GM12874 (cell line): ENCODE results near the gene ABCC8.

Source experiments
- TF ChIP-seq, protein P1 (sequence below): IDR thresholded peaks from 2 replicates; pipeline ENCODE4 v1.5.1; 2011; ENCODE audit warnings: low read depth, mild to moderate bottlenecking, control low read depth, low read length, moderate library complexity; ENCODE audit not compliant: insufficient read depth

The ABCC8 gene

DNA sequence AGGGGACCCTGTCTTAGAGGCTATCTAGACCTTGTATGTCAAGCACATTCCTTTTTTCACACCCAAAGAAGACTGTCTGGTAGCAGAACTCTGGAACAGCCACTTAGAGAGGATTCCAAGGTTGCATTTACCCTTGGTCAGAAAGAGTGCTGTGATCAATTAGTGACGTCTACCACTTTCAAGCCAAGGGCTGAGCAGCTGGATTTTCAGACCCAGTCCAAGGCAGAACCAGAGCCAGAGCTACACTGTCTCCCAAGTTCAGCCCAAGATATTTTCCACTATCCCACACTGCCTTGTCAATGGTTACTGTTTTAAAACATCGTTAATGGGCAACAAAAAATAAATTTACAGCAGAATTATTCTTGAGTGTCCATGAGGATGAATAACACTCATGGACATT is 24.0 kb downstream of the ABCC8 start:
- TF ChIP-seq, protein P1, sequence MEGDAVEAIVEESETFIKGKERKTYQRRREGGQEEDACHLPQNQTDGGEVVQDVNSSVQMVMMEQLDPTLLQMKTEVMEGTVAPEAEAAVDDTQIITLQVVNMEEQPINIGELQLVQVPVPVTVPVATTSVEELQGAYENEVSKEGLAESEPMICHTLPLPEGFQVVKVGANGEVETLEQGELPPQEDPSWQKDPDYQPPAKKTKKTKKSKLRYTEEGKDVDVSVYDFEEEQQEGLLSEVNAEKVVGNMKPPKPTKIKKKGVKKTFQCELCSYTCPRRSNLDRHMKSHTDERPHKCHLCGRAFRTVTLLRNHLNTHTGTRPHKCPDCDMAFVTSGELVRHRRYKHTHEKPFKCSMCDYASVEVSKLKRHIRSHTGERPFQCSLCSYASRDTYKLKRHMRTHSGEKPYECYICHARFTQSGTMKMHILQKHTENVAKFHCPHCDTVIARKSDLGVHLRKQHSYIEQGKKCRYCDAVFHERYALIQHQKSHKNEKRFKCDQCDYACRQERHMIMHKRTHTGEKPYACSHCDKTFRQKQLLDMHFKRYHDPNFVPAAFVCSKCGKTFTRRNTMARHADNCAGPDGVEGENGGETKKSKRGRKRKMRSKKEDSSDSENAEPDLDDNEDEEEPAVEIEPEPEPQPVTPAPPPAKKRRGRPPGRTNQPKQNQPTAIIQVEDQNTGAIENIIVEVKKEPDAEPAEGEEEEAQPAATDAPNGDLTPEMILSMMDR: no peak

DNA sequence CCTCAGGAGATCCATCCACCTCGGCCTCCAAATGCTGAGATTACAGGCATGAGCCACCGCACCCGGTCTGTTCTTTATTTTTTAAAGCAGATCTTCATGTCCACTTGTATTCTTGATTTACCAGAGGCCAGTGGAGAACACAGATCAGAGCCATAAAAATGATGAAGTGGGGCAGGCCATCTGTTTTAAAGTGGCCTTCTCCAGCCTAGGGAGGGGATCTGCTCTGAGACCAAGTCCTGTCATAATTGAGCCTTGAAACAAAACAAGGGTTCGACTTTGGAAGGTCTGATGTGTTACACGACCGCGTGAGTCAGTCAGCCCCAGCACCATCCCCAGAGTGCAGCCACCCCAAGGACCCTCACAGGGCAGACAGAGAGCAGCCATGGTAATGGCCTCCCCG is 27.5 kb downstream of the ABCC8 start:
- TF ChIP-seq, protein P1: no peak

DNA sequence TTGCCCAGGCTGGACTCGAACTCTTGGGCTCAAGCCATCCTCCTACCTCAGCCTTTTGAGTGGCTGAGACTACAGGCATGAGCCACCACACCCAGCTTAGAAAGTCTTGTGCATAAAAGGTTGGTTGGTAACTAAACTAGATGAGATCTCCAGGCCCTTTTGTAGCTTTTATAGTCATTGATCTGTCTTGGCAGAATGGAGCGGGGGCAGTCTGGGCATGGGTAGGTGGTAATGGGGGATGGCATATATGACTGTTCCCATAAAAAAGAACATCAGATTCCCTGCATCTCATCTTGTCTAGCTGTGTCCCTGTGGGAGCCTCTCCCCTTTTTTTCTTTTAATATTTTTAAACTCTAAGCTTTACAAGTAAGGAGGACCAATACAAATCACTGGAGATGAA is 30.2 kb downstream of the ABCC8 start:
- TF ChIP-seq, protein P1: no peak

DNA sequence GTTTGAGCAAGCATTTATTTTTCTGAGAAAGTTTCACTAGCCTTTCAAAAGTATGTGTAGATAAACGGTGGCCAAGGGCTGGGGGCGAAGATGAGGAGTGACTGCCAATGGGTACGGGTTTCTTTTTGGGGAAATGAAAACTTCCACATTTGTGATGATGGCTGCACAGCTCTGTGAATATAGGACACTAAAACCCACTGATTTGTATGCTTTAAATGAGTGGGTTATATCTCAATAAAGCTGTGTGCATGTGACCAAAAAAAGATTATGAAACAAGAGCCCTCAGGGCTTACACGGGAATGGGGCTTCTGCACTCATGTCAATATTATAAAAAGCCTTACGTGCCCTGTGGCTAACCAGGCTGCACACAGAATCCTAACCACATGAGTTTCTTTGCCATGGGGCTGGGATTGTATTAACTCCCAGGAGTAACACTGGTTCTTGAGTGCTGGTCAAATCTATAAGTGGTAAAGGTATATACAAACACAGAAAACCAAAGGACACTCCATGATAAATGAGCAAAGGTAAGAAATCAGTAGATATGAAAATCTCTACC is 31.3 kb downstream of the ABCC8 start:
- TF ChIP-seq, protein P1: no peak

- TF ChIP-seq, protein P1: no peak
Observed at GRCh38 chr11:17443926-17444690, 32.5 kb downstream of the ABCC8 start.

DNA sequence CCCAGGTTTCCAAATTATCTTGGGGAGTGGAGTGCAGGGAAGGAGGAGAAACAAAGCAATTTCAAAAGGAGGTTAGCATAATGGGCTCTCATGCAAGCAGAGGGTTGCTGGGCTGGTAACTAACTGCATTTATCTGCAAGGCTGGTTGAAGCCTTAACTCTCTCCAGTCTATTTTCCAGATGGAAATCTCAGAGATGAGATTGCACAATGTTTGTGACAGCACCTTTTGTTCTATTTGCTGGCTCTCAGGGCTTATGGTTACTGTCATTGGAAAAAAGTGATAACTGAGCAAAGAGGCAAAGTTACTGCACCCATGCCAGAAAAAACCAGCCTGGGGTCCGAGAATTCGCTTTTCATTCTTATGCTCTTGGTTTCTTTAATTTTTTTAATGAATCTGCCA is 33.2 kb downstream of the ABCC8 start:
- TF ChIP-seq, protein P1: no peak

- TF ChIP-seq, protein P1: no peak
Observed at GRCh38 chr11:17443000-17443399, 33.6 kb downstream of the ABCC8 start.
